Activated CD8-positive, alpha-beta memory T cell treated with anti-CD3 and anti-CD28 coated beads, Interleukin-2, amount 50 U/mL, for 4 hours (primary cell): ENCODE data around the gene GMPPA.

Experiments used
- DNase-seq: peaks from one replicate; pipeline ENCODE4 v3.0.0-alpha.2; 2020

The GMPPA gene

GRCh38 chr2:219498280-219499057 is at the start of gene GMPPA:
Gene GMPPA (plus strand): TSS chr2:219498891. CDS start chr2:219499976, 1,085 bp downstream.
- DNase-seq = peak; percentile 92

GRCh38 chr2:219449609-219450008 is 49.1 kb upstream of the GMPPA start:
- no peak for DNase-seq

DNA sequence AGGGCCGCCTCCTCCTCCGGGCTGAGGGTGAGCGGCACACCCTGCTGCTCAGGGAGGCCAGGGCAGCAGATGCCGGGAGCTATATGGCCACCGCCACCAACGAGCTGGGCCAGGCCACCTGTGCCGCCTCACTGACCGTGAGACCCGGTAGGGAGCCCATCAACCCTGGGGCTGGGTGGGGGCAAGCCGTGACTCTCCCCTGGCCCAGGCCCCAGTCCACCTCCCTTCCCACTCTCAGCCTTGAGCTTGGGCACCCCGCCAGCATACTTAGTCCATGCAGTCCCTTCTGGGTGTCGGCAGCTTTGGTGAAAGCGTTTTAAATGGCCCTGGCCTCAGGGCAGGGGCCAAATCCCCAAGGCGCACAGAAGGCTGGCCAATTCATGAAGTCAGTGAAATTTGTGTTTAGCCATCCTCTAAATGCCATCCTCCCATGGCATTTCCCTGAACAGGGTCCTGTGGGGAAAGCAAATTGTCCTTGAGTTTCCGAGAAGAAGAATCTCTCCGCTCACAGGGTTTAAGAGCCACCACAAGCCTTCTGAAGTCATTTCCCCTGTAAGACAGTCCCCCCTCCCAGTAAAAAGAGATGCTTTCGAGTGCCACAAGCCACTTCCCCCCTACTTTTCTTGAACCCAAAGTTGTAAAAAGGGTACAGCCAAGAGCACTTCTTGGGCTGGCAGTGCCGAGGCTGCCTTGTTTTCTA is 46.9 kb upstream of the GMPPA start:
- no peak for DNase-seq

DNA sequence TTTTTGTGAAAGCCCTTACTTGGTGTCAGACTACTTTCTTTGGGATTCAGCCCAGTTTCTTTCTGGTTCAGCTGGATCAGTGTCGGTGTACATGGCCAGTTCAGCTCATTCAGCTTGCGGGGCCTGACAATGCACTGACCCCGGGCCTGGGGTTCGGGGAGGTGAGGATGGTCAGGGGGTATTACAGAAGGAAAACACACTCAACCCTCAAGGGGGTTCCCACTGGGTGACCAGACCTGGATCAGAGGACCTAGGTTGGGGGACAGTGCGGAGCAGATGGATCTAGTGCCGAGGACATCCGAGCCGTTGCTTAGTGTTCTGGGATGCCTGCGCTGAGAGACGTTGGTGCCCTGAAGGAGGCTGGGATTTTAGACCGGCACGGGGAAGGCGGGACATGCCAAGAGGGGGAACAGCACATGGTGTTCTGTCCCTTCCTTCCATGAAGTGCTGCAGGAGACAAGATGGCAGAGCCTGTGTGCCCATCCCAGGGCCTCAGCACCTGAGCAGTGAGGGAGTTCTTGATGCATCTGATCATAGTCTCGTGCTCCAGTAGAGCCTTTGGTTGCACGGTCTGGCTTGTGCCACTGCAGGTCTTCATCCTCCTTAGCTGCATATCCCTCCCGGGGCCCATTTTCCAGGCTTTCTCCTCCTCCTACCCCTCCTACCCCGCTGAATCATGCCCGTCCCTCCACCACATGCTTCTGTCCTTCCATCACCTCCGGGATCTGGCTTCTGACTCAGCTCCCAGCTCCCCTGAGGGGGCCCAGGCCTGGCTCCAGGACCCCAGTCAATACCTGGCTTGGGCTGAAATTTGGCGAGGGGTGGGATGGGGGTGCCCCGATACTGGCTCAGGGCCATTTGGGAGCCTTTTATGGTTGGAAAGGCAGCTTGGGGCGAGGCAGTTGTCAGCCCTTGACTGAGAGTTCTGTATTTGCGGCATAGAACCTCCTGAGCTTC is 46.1 kb upstream of the GMPPA start:
- no peak for DNase-seq

DNA sequence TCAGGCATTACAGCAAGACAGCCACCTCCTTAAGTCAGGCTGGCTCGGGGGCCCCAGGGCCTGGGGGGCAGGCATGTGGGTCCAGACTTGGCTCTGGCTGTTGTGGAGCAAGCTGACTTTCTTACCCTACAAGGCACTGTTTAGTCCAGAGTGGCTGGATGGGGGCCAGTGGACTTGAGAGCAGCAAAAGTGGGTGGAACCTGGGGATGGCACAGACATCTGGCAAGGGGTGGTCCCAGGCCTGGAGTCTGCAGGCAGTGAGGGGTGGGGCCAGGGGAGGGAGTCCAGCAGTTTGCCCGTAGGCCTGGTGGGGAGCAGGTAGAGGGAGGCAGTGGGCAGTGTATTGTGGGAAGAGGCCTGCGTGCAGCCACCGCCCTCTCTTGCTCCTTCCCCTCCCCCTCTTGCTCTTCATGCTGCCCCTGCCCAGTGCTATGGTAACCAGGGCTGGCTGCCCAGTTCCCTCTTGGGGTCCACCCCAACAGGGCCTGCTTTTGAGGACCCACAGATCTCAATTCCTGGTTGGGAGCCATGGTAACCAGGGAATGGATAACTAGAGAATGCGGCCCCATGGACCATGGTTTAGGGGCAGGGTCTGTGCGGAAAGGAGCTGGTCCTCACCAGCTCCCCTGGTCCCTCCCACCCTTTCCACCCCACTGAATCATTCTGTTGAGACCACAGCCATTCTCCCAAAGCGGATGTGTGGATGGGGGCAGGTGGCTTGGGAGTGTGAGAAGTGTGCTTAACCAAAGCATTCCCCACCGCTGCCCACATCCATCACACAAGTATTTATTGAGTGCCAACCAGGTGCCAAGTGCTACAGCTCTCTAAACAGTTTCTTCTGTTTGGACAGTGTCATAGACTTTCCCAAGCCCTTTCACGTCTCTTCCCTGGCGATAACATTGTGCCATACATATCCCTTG is 44.8 kb upstream of the GMPPA start:
- DNase-seq = no peak

DNA sequence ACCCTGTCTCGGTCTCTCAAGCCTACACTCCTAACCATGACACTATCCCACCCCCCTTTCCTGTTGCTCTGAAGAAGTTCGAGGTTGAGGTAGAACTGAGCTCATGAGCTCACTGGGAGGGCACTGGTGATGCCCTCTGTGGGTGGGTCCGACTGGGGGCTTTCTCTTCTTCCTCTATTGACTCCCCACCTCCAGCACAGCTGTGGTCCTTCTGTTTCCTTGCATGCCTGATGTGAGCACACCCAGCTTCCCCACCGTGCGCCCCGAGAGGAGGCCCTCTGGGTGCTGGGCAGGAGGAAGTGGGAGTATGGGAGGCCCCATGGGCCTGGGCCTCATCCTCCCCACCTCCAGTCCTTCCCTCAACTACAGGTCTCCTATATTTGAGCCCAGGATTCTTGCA is 43.1 kb upstream of the GMPPA start:
- DNase-seq = no peak

DNA sequence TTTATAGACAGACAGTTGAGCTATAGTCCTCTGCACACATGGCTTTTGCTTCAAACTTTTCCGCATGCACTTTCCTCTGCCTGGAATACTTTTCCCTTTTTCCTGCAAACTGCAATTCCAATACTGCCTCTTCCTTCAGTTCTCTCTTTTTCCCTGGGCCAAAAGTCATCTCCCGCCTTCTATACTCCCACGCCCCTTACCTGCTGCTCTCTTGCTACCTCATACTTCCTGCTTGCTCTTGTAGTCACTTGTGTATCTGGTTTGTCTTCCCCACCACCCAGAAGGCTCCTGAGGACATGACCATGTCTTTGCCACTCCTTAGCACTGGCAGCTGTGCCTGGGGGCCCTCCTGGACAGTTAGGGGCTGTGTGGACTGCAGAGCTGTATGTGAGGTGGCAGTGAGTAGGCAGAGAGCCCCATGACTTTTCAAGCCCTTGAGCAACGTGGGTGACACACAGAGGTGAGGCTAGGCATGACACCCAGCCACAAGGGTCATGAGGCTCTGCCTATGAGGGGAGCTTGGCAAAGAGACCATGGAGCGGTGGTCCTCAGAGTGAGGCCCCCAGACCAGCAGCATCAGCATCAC is 40.8 kb upstream of the GMPPA start:
- no peak for DNase-seq

DNA sequence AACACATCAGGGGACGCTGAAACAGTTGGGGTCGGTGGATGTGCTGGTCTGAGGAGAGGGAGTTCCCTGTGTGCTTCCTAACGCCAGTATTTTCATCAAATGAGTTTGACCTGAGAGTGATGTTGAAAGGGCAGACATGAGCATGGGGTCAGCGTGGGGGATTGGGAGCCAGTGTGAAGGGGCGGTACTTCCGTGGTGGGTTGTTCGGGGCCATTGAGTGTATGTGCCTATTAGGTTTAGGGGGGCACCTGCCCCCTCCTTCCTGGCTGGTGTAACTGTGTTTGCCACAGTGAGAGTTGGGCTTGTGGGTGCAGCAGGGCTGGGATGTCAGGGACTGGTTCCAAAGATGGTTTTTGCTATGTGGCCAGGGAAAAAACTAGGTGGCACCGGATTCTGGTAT is 39.7 kb upstream of the GMPPA start:
- DNase-seq = no peak

DNA sequence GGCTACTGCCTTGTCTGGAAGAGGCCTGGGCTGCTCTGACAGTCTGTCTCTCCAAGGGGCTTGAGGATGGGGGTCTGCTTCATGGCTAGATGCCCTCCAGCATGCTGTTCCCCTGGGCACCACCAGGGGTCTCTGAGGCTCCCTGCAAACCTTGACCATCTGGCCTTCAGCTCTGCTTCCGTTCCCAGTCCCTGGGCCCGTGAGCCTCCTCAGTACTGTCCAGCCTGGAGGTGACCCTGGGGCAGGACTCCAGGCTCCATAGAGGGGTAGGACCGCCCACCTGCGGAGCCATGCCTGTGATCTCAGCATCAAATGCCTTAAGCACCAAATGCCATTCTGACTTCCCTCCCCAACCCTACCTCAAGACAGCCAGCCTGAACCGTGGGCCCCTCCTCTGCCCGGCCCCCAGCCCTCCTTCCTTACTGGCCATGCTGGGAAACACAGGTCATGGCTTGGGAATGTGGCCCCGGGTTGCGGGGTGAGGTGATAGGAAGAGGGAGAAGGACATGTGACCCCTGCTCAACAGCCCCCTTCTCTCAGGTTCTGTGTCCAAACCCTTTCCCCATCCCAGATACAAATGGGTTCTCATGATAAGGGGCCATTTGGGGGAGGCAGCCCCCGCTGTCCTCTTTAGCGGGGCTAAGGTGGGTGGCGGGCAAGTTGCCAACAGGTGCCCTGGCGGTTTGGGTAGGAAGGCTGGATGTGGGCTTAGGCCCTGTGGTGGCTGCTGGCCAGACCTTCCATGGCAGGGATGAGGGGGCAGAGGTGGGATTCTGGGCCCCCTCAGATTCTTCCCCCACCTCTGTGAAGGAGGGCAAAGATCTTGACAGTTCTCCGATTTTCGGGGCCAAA is 39.0 kb upstream of the GMPPA start:
- peak; percentile 45 for DNase-seq

DNA sequence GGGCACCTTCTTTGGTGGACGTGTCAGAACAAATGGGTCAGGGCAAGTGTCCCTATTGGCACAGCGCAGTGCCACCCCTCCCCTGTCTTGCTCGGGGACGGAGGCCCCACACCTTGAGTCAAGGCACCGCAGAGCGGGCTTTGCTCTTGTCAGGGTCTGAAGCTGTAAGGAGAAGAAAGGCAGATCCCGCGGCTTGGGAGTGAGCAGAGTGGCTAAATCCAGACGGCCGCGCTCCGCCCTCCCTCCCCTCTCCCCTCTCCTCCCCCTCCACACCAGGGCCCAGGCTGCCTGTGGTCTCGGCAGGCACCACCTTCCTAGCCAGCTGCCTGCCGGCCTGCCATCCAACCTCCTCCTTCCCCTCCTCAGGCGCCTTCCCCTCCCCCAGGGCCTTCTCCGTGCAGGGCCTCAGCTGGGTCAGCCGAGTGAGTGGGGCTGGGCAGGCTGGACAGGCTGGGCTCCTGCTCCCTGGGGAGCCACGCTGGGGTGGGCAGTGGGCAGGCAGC is 38.2 kb upstream of the GMPPA start:
- no peak for DNase-seq

GRCh38 chr2:219461047-219461514 is 37.6 kb upstream of the GMPPA start:
- DNase-seq = no peak

DNA sequence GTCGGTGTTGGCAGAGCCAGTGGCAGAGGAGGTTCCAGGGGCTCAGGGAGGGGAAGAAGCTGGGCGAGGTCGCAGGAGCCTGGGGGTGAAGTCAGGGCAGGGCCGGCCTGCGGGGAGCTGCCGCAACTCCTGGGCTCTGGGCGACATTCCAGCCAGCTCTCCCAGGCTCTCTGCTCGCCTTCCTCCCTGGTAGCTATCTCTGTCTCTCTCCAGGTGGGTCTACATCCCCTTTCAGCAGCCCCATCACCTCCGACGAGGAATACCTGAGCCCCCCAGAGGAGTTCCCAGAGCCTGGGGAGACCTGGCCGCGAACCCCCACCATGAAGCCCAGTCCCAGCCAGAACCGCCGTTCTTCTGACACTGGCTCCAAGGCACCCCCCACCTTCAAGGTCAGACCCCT is 37.0 kb upstream of the GMPPA start:
- no peak for DNase-seq

- no peak for DNase-seq
These were observed 36.3 kb upstream of the GMPPA start for GRCh38 chr2:219462349-219462748.

GRCh38 chr2:219464286-219465032 is 34.2 kb upstream of the GMPPA start:
- no peak for DNase-seq

- no peak for DNase-seq
These were observed 32.8 kb upstream of the GMPPA start for GRCh38 chr2:219465659-219466561.

GRCh38 chr2:219466816-219467735 is 31.6 kb upstream of the GMPPA start:
- no peak for DNase-seq

- no peak for DNase-seq
These were observed 31.0 kb upstream of the GMPPA start for GRCh38 chr2:219467736-219468075.
